ENCODE measurements around the gene WAC.
"Not testable (repeated sequence)": the region's sequence is repeated elsewhere in the genome, so short reads cannot be mapped to it uniquely, and the experiment has no call there.

The WAC gene

DNA sequence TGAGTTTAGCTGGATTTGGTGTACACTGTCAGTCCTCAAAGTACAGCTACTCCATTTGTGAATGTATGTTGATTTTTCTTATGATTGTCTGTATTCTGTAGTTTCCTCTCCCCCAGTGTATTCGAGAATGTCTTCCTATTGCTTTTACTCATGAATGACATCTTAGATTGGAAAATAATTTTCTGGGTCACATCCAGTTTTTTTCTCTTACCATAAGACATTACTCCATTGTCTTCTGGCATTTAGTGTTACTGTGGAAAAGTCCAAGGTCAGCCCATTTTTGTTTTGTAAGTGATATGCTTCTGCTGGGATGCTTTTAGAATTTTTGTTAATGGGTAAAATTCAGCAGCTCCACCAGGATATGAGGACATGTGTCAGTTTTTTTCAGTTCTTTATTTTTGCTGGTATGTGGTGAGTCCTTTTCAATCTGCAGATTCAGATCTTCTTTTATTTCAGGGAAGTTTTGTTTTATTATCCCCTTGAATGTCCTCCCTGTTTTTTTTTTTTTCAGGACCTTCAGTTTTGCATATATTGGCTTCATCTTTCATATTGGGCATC, 33.6 kb downstream of the WAC start:
- DNase-seq (ENCODE audit: low read depth in 2 of 2), result no peak

DNA sequence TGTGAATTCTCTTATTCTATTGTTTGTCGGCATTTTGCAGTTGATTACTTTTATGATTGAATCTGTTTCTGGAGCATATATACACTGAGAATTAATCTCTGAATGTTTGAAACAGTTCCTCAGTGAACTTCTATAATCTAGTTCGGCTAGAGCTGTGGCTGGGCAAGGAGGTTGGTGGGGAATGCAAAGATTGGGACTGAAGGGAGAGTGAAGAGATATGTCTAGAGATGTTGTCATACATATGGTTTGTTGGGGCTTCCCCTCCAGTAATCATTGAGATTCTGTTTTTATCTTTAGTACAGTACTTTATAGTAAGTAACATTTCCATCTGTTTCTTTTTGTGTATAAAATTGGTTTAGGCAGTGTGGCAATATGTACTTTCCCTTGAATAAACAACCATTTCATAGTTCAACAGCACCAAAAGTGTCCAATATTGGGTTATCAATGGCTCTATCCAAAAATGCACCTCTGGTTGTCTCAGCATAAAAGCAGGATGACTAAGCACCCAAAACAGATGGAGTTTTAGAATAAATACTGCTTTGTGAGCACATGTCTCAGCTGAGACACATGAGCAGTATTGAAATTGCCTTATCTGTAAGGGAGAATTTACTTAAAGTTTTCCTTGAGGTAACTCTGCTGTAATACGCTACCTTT, 36.7 kb downstream of the WAC start:
- no peak for DNase-seq (ENCODE audit: low read depth in 2 of 2)

DNA sequence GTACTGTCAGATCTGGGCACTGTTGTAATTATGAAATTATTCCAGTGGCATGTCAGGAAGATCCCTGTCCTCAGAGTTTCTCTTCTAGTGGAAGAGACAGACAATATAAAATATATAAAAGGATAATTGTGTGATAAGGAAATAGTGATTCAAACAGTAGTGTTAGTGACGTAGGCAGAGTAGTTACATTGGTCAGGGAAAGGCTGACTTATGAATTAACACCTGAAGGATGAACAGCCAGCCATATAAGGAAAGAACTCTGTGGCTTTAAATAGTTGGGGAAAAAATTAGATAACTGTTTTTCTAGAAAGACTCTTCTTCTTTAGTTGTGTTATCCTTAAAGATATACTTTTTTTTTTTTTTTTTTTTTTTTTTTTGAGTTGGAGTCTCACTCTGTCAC, 37.7 kb downstream of the WAC start:
- no peak for DNase-seq (ENCODE audit: low read depth in 2 of 2)

DNA sequence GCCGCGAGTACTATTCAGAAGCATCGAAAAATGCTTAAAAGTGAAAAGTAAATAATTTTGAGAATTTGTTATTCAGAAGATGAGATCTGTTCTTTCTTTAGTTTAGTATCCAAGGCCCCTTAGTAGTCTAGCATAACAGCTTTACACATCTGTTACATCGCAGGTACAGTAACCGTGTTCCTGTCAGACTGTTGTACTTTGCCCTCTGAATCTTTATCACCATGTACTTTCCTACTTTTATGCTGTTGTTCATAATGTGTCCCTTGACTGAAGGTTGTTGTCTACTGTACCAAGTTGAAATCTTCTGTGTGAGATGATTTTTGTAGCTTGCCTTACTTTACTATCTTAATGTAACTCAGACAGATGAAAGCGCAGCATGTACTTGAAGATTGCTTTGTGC, 38.3 kb downstream of the WAC start:
- no peak for DNase-seq (ENCODE audit: low read depth in 2 of 2)

DNA sequence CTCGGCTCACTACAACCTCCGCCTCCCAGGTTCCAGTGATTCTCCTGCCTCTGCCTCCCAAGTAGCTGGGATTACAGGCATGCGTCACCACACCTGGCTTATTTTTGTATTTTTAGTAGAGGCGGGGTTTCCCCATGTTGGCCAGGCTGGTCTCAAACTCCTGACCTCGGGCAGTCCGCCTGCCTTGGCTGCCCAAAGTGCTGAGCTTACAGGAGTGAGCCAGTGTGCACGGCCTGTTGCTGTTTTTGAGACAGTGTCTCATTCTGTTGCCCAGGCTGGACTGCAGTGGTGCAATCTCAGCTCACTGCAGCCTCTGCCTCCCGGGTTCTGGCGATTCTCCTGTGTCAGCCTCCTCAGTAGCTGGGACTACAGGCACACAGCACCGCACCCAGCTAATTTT, 41.3 kb downstream of the WAC start:
- DNase-seq (ENCODE audit: low read depth in 2 of 2), result not testable (repeated sequence)

DNA sequence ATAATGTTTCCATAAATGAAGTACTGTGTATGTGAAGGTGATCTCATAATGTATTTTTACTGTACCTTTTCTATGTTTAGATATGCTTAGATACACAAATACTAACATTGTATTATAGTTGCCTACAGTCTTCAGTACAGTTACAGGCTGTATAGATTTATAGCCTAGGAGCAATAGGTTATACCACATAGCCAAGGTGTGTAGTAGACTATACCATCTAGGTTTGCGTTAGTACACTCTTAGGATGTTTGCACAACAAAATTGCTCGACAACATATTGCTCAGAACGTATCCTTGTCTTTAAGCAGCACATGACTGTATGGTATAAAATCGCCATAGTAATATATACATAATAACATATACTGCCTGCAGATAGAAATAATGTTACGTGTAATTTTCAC, 42.9 kb downstream of the WAC start:
- DNase-seq (ENCODE audit: low read depth in 2 of 2), result no peak

DNA sequence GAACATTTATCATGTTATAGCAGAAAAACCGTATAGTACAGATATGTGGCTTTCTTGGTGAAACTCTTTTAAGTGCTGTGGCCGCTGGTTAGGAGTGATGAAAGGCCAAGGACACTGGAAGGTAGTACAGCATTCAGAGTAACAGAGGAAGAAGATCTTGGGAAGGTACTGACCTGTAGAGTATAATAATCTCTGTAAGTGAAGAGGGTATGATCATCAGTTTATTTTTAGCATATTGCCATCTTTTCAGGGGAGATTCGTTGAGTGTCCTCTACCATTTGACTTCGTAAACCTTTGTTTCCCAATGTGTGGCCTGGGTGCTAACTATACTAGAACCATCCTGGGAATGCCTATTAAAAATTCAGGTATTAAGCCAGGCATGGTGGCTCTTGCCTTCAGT, 44.6 kb downstream of the WAC start:
- DNase-seq (ENCODE audit: low read depth in 2 of 2), result no peak

DNA sequence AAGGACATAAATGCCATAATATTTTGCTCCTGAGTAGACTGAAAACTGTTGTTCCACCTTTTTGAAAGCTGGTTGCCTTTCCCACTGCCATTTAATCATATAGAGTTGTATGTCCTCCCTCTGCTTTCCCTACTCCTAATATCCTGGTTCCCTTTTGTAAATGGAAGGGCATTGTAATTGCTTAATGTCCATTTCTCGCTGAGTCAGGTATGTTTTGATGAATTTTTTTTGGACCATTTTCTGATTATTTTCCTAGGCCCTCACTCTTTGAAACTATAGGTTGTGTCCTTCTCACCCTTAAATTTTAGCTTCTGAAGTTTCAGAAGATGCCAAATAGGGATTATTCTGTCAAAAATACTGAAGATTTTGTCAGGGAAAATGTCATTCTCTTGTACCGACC, 45.5 kb downstream of the WAC start:
- no peak for DNase-seq (ENCODE audit: low read depth in 2 of 2)

DNA sequence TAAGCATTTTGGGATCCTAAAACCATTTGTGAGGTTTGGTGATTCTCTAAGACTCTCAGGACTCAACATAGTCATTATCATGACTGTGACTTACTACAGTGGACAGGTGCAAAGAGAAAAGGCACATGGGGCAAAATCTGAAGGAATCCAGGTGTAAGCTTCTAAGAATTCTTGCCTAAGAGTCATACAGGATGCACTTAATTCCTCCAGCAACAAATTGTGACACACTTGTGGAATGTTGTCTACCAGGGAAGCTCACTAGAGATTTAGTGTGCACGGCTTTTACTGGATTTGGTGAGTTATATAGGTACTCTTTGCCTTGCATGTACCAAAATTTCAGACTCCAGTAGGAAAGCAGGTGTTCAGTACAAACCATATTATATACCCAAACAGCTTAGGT, 47.9 kb downstream of the WAC start:
- DNase-seq (ENCODE audit: low read depth in 2 of 2), result no peak

DNA sequence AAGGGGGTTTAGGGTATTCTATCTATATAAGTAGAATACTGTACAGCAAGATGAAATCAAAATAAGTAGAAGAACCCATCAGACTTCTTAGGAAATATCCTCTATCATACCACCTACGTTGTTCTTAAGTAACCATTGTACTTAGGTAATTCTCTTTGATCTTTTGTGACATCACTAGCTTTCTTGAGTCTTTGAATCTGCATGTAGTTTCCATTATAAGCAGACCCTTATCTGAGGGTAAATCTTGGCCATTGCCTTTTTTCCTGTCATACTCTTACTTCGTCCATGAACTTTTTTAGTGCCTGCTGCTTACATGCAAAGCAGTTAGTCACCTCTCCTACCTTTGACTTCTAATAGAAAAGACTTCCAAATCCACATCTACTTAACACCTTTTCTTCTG, 49.0 kb downstream of the WAC start:
- DNase-seq (ENCODE audit: low read depth in 2 of 2), result no peak

DNA sequence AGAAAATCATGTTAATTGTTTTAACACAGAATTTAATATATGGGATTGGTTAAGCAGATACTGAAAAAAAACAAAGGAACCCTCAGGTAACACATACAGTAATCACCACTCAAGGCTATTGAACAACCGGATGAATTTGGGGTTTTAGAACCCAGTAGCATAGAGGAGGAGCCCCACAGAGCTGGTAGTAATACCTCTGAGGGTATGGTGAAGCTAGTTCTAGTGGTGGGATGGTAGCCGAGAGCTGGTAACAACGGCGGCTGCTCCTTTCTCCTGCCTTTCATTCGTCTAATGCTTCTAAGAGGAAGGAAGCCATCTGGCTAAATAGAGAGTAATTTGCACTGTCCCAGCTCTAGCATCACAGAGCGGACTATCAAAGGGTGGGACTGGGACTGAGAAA, 52.2 kb downstream of the WAC start:
- DNase-seq (ENCODE audit: low read depth in 2 of 2), result no peak

DNA sequence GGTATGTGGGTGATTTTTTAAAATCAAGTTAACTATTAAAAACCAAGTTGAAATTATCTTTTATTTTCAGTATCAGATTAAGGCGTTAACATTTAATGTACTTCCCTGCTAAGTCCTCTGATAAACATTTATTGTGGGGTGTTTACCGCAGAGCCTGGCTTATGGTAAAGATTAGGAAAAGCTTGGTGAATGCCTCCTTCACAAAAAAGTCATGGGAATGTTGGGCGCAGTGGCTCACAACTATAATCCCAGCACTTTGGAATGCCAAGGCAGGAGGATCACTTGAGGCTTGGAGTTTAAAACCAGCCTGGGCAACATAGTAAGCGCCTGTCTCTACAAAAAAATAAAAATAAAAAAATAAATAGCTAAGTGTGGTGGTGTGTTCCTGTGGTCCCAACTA, 53.3 kb downstream of the WAC start:
- no peak for DNase-seq (ENCODE audit: low read depth in 2 of 2)

DNA sequence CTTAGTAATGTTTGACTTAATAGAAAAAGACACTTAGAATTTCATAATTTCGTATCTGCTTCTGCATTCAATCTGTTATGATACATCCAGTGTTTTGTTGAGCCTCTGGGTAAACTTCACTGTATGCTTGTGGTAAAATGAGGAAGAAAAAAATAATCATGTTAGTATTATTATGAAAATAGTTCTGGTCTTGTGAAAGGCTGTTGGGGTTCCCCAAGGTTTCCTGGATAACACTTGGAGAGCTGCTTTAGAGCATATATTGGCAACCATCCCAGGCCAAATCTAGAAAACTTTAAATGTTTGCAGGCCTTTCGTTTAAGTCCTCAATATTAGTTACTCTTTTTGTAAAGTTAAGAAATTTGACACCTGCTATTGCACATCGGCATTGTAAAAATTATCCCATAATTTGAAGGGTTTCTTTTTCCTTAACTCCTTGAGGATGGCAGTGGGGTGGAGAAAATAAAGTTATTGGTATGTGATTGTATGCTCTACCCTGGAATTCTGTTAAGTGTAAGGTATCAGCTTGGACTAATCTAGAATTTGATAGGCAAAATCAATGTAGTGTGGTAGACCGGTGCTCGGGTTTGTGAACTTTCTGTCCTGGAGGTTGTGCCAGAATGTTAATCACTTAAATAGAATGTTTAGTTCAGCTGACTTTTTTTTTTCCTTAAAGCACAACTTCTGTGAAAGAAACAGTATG, 54.5 kb downstream of the WAC start:
- DNase-seq (ENCODE audit: low read depth in 2 of 2), result no peak

DNA sequence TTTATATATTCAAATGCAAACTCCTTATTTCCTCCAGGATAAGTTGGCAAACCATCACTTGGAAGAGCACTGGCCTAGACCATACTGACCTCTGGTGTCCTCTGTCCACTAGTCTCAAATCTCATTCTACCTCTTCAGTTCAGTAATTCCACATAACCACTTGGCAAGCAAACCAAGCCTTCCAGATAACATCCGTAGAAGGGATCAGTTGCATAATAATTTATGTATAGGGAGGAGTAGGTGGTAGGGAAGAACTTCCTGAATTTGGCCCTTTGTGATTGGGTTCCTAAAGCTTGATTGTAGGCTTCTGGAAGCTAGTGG, 55.0 kb downstream of the WAC start:
- DNase-seq (ENCODE audit: low read depth in 2 of 2), result no peak

DNA sequence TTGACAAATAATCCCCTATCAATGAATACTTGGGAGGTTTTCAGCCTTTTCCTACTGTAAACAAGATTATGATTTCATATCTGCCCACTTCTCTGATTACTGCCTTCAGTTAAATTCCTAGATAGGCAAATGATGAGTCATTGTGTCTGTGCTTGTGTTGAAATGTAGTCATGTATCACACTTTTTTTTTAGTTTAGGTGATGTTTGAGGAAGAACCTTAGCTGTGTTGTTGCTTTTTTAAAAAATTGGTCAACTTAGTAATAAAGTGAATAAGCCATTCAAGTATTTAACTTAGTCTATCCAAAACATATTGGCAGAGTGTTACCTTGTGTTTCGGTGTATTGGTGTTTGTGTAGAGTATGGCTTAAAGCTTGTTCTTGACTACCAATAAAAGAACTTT, 60.0 kb downstream of the WAC start:
- DNase-seq (ENCODE audit: low read depth in 2 of 2), result no peak

DNA sequence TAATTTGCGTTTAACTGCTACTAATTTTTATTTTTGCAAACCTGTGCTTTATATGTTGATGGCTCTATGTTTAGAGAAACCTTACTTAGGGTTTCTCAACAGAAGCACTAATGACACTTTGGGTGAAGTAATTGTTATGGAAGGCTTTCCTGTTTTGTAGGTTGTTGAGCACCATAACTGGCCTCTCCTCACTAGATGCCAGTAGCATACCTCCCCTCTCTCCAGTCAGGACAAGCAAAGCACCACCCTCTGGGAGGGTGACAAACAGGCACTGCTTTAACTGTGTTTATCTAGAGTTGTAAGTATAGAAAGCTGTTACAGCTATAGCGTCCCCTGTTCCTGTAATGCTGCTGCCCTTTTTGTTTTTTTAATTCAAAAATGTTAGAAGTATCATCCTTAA, 60.9 kb downstream of the WAC start:
- DNase-seq (ENCODE audit: low read depth in 2 of 2), result no peak

DNA sequence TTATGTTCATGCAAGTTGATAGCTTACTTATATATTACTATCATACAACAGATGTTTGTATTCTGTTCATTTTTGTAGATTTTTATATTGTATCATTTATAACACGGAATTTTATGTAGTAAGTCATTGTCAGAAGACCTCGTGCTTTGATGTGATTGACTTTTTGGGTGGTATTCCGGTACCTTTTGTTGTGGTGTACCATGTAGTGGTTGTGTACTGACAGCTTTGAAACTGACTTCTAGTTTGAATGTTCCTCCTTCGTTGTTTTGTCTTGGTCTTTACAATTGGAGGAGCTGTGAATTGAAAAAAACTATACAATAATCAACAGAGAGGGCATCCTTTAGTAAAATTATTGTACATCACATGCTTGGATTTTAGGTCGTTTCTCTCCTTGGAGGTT, 61.5 kb downstream of the WAC start:
- no peak for DNase-seq (ENCODE audit: low read depth in 2 of 2)

DNA sequence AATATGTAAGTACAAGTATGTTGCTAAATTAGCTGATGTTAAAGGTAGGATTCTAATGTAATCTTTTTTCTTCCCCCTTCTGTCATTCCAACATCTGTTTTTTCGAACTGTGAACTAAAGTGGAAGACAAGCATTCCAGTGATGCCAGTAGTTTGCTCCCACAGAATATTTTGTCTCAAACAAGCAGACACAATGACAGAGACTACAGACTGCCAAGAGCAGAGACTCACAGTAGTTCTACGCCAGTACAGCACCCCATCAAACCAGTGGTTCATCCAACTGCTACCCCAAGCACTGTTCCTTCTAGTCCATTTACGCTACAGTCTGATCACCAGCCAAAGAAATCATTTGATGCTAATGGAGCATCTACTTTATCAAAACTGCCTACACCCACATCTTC, 62.7 kb downstream of the WAC start:
- DNase-seq (ENCODE audit: low read depth in 2 of 2), result no peak

DNA sequence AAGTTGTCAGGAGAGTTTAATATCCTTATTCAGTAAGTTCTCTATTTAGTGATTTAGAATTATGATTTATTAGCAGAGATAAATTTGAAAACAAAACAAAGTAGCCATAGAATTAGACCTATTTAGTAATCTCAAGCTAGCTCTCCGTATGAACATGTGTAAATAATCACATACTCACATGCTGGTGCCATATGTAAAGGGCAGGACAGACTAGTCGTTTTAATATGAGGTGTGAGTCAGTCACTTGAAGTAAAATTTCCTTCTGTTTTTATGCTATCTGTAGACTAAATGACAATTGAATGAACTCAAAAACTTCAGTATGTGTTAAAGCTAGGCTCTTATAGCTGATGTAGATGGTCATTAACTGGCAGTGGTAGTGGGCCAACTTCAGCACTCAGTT, 67.1 kb downstream of the WAC start:
- no peak for DNase-seq (ENCODE audit: low read depth in 2 of 2)

DNA sequence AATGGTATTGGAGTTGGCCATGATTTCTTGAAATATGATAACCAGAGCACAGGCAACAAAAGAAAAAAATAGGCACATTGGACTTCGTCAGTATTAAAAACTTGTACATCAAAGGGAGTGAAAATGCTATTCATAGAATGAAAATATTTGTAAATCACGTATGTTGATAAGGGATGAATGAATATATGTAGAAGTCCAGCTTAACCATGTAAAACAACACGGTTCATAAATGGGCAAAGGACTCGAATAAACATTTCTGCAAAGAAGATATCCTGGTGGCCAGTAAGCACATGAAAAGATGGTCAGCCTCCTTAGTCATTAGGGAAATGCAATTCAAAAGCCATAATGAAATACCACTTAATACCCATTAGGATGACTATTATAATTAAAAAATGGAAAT, 68.1 kb downstream of the WAC start:
- no peak for DNase-seq (ENCODE audit: low read depth in 2 of 2)

DNA sequence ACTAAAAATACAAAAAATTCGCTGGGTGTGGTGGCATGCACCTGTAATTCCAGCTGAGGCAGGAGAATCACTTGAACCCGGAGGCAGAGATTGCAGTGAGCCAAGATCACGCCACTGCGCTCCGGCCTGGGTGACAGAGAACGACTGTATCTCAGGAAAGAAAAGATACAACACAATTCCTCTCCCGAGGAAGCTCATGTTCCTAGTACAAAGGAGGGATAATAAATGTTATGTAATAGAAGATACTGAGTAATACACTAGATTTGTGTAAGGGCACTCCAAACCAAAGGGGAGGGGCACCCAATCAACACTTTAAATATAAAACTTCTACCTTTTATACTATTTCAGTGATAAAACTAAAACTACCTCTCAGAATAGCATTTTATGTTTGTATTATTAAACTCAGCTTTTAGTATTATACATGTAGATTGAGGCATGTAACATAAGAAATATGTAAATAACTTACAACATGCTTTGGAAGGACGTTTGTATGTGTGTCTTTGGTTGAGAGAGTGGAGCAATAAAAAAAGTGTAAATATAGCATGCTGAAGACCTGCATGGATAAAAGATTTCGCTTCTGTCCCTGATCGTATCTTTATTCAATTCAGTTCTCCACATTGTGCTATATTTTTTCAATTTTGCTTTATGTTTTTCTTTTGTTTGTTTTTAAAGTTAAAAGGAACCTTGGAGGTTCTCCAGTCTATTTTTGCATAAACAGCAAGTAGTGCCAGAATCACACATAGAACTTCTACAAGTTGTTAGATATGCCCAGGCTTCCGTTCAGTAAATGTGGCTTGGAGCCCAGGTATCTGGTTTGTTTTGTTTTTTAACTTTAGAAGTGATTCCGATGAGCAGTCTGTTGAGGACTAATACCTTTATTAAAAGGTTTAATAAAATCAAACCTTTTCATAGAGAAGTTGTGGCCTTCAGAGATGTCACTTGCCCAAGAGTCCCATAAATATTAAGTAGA, 71.9 kb downstream of the WAC start:
- DNase-seq (ENCODE audit: low read depth in 2 of 2), result no peak

DNA sequence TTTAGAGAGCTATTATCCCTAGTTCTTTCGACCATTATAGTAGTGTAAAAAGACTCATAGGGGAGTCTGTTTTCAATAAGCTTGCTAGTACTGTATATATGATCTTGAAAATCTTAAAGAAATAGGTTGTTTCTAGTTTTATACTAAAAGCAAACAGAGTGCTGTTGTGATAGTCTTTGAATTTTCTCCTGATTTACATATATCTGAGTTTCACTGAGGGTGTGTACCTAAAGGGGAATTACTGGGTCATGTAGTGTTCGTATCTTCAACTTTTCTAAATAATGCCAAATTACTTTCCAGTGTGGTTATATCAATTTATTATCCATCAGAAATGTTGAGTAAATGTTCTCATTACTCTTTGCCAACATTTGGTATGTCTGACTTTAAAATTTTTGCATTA, 73.7 kb downstream of the WAC start:
- no peak for DNase-seq (ENCODE audit: low read depth in 2 of 2)

DNA sequence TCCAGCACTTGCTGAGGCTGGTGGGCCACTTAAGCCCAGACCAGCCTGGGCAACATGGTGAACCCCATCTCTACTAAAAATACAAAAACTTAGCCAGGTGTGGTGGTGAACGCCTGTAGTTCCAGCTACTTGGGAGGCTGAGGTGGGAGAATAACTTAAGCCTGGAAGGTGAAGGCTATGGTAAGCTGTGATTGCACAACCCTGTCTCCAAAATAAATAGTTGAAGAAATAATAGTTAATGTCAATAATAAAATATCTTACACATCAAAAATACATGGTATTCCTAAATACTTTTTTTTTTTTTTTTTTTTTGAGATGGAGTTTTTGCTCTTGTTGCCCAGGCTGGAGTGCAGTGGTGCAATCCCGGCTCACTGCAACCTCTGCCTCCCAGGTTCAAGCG, 76.7 kb downstream of the WAC start:
- DNase-seq (ENCODE audit: low read depth in 2 of 2), result not testable (repeated sequence)

Measured in activated CD8-positive, alpha-beta memory T cell treated with anti-CD3 and anti-CD28 coated beads for 4 hours (primary cell).